Activated CD8-positive, alpha-beta memory T cell treated with anti-CD3 and anti-CD28 coated beads, Interleukin-2, amount 50 U/mL, for 1 hour (primary cell): ENCODE results near the gene ABHD2.
"Not testable (repeated sequence)": the region's sequence is repeated elsewhere in the genome, so short reads cannot be mapped to it uniquely, and the experiment has no call there.

Source experiments
- DNase-seq: peaks from one replicate; pipeline ENCODE4 v3.0.0-alpha.2; 2020; ENCODE audit errors: extremely low read depth

ABHD2 gene

GRCh38 chr15:89227425-89227824 is 139.2 kb downstream of the ABHD2 start:
- no peak for DNase-seq

GRCh38 chr15:89230277-89230676 is 142.0 kb downstream of the ABHD2 start:
- DNase-seq, result no peak

- DNase-seq, result no peak
These were observed 143.6 kb downstream of the ABHD2 start for GRCh38 chr15:89231832-89232231.

GRCh38 chr15:89239883-89240810 is 151.9 kb downstream of the ABHD2 start:
- not testable (repeated sequence) for DNase-seq

- DNase-seq, result no peak
These were observed 154.9 kb downstream of the ABHD2 start for GRCh38 chr15:89243046-89243690.

GRCh38 chr15:89243691-89244573 is 155.7 kb downstream of the ABHD2 start, which contains the start of gene FANCI:
Gene FANCI (plus strand): TSS chr15:89243979. CDS start chr15:89247648, 3,669 bp downstream.
- peak; percentile 76 for DNase-seq

- DNase-seq, result no peak
These were observed 156.3 kb downstream of the ABHD2 start for GRCh38 chr15:89244574-89244903.

GRCh38 chr15:89247446-89247845 is 159.2 kb downstream of the ABHD2 start:
- DNase-seq, result no peak

GRCh38 chr15:89248584-89248983 is 160.3 kb downstream of the ABHD2 start:
- DNase-seq, result no peak

GRCh38 chr15:89250142-89250541 is 161.9 kb downstream of the ABHD2 start:
- DNase-seq, result not testable (repeated sequence)
